Vagina (tissue), 2 donors: ENCODE measurements around the gene TRIP13. TPM values are rescaled to one million over a fixed set of nuclear protein-coding genes. Genes with fewer than 3 reads are reported as not detected.

Experiments used
- DNase-seq, 2 donors: peaks; one replicate each; pipeline ENCODE4 v3.0.0-alpha.2; 2017; ENCODE audit errors: extremely low spot score in 2 of 2
- H3K27ac ChIP-seq: fragments of 200-600 bp; sonication (generic); one replicate; pipeline ENCODE4 v1.5.1; 2019
- H3K27me3 ChIP-seq: fragments of 200-600 bp; sonication (generic); one replicate; pipeline ENCODE4 v1.5.1; 2019
- H3K36me3 ChIP-seq, 2 donors: fragments of 200-600 bp; sonication (generic); one replicate each; pipeline ENCODE4 v1.5.1; 2017 to 2019
- H3K4me1 ChIP-seq: fragments of 200-600 bp; sonication (generic); one replicate; pipeline ENCODE4 v1.5.1; 2019
- H3K4me3 ChIP-seq, 2 donors: fragments of 200-600 bp; sonication (generic); 1 replicate in 1 of 2; 2 replicates in 1 of 2; pipeline ENCODE4 v1.5.1; 2016 to 2019
- H3K9me3 ChIP-seq: fragments of 200-600 bp; sonication (generic); one replicate; pipeline ENCODE4 v1.5.1; 2019
- CTCF ChIP-seq, 3 experiments: fragments of 450-650 bp in 2 of 3; fragments of 200-600 bp in 1 of 3; sonication (generic) in 1 of 3; IDR thresholded peaks; one replicate each; pipeline ENCODE4 v1.5.1; 2017 to 2019; ENCODE audit warnings: antibody characterized with exemption in 3 of 3, mild to moderate bottlenecking in 2 of 3, moderate library complexity in 2 of 3
- POLR2A ChIP-seq, 2 donors: fragments of 450-650 bp; IDR thresholded peaks; one replicate each; pipeline ENCODE4 v1.6.1; 2017; ENCODE audit warnings: antibody characterized with exemption in 2 of 2, mild to moderate bottlenecking in 2 of 2, moderate library complexity in 2 of 2
- POLR2AphosphoS5 ChIP-seq, 2 donors: sonication (generic); formaldehyde crosslinking; IDR thresholded peaks; one replicate each; pipeline ENCODE4 v1.9.0; 2017; ENCODE audit warnings: antibody characterized with exemption in 2 of 2, mild to moderate bottlenecking in 2 of 2, low read depth in 1 of 2; ENCODE audit not compliant: insufficient read depth in 1 of 2
- intact Hi-C: fragments of 100-400 bp; cut with DNase I; formaldehyde crosslinking; loops from one replicate; pipeline ENCODE4 v1.15.1; 2023
- total RNA-seq: library from RNA; depleted of rRNA; stranded (reverse); fragments of >200 nt; gene quantifications from one replicate; pipeline ENCODE4 v1.2.3, GENCODE V29; 2016

TRIP13 gene
- total RNA-seq, 1 donor from 2014 or later = 3.7 TPM

- no peaks in the 10 kb centered on the region for H3K27me3 ChIP-seq
- H3K27ac ChIP-seq = no peak overlapping the region
- no peak for DNase-seq
- TF ChIP-seq POLR2AphosphoS5 (IDR thresholded peaks at IDR 0.05; ENCODE audit: insufficient read depth in 1 of 2, low read depth in 1 of 2) (no peak), POLR2A (IDR thresholded peaks at IDR 0.05) (no peak), CTCF (IDR thresholded peaks at IDR 0.05) (no peak)
- H3K4me3 ChIP-seq = no peak overlapping the region
- H3K9me3 ChIP-seq = no peaks in the 10 kb centered on the region
- intact Hi-C loops = no loop called here
- peaks cover 2 to 74% of the 10 kb centered on the region in 2 donors for H3K36me3 ChIP-seq
- no peaks in the 10 kb centered on the region for H3K4me1 ChIP-seq
These were observed 11.1 kb upstream of the TRIP13 start for GRCh38 chr5:881551-881935.

GRCh38 chr5:882253-883183, 10.2 kb upstream of the TRIP13 start:
- Histone ChIP-seq H3K4me3 (no peak overlapping the region), H3K27ac (no peak overlapping the region), H3K9me3 (no peaks in the 10 kb centered on the region), H3K27me3 (no peaks in the 10 kb centered on the region), H3K4me1 (no peaks in the 10 kb centered on the region), H3K36me3 (peaks cover 6 to 76% of the 10 kb centered on the region in 2 donors)
- TF ChIP-seq POLR2A (IDR thresholded peaks at IDR 0.05) = no peak
- TF ChIP-seq CTCF (IDR thresholded peaks at IDR 0.05) = no peak
- no peak for TF ChIP-seq POLR2AphosphoS5 (IDR thresholded peaks at IDR 0.05; ENCODE audit: insufficient read depth in 1 of 2, low read depth in 1 of 2)
- intact Hi-C loops = no loop called here
- no peak for DNase-seq

GRCh38 chr5:883475-884181, 9.1 kb upstream of the TRIP13 start:
- Histone ChIP-seq H3K4me3 (no peak overlapping the region), H3K36me3 (peaks cover 6 to 79% of the 10 kb centered on the region in 2 donors), H3K4me1 (no peaks in the 10 kb centered on the region), H3K27me3 (no peaks in the 10 kb centered on the region), H3K9me3 (no peaks in the 10 kb centered on the region), H3K27ac (no peak overlapping the region)
- DNase-seq = no peak
- intact Hi-C loops = no loop called here
- TF ChIP-seq CTCF (IDR thresholded peaks at IDR 0.05) (no peak), POLR2A (IDR thresholded peaks at IDR 0.05) (no peak), POLR2AphosphoS5 (IDR thresholded peaks at IDR 0.05; ENCODE audit: insufficient read depth in 1 of 2, low read depth in 1 of 2) (no peak)

GRCh38 chr5:884345-885126, 8.1 kb upstream of the TRIP13 start:
- Histone ChIP-seq H3K36me3 (peaks cover 6 to 88% of the 10 kb centered on the region in 2 donors), H3K4me1 (no peaks in the 10 kb centered on the region), H3K27me3 (no peaks in the 10 kb centered on the region), H3K27ac (no peak overlapping the region), H3K9me3 (no peaks in the 10 kb centered on the region), H3K4me3 (no peak overlapping the region)
- no peak for TF ChIP-seq POLR2A (IDR thresholded peaks at IDR 0.05)
- no peak for TF ChIP-seq POLR2AphosphoS5 (IDR thresholded peaks at IDR 0.05; ENCODE audit: insufficient read depth in 1 of 2, low read depth in 1 of 2)
- TF ChIP-seq CTCF (IDR thresholded peaks at IDR 0.05) = no peak
- intact Hi-C loops = no loop called here
- no peak for DNase-seq
